ENCODE results near the gene PCDH10.

Gene PCDH10

GRCh38 chr4:133148690-133149363 lies at the start of gene PCDH10:
TSS of gene PCDH10 (plus strand) at chr4:133149294. CDS start at chr4:133150141, 847 bp downstream.
- peak; percentile 3 for DNase-seq

- DNase-seq, result no peak
These were observed 47.1 kb upstream of the PCDH10 start for GRCh38 chr4:133102043-133102442.

GRCh38 chr4:133102612-133103409 lies 46.3 kb upstream of the PCDH10 start:
- no peak for DNase-seq

- no peak for DNase-seq
These were observed 36.5 kb upstream of the PCDH10 start for GRCh38 chr4:133112641-133113040.

- DNase-seq, result no peak
These were observed 24.3 kb upstream of the PCDH10 start for GRCh38 chr4:133124746-133125145.

- DNase-seq, result no peak
These were observed 21.6 kb upstream of the PCDH10 start for GRCh38 chr4:133127500-133127899.

- DNase-seq, result no peak
These were observed 19.9 kb upstream of the PCDH10 start for GRCh38 chr4:133129237-133129636.

GRCh38 chr4:133130171-133130570 lies 18.9 kb upstream of the PCDH10 start:
- DNase-seq, result no peak

- DNase-seq, result no peak
These were observed 17.1 kb upstream of the PCDH10 start for GRCh38 chr4:133131829-133132460.

GRCh38 chr4:133136833-133137232 lies 12.3 kb upstream of the PCDH10 start:
- DNase-seq, result no peak

- DNase-seq, result no peak
These were observed 11.5 kb upstream of the PCDH10 start for GRCh38 chr4:133137571-133137970.

- no peak for DNase-seq
These were observed 5.2 kb upstream of the PCDH10 start for GRCh38 chr4:133143775-133144430.

- no peak for DNase-seq
These were observed 3.9 kb upstream of the PCDH10 start for GRCh38 chr4:133145241-133145640.

GRCh38 chr4:133145758-133146573 lies 3.1 kb upstream of the PCDH10 start:
- DNase-seq, result no peak

- DNase-seq, result no peak
These were observed 2.4 kb upstream of the PCDH10 start for GRCh38 chr4:133146574-133147241.

GRCh38 chr4:133147286-133147821 lies 1.7 kb upstream of the PCDH10 start:
- DNase-seq, result no peak

- no peak for DNase-seq
These were observed 989 bp upstream of the PCDH10 start for GRCh38 chr4:133147921-133148689.

GRCh38 chr4:133149364-133149695 lies 236 bp downstream of the PCDH10 start:
- DNase-seq, result no peak

GRCh38 chr4:133149932-133150471 lies 908 bp downstream of the PCDH10 start:
- no peak for DNase-seq

GRCh38 chr4:133150486-133151340 lies 1.6 kb downstream of the PCDH10 start:
- DNase-seq, result no peak

All from NCI-H1436 (cell line).